NCI-H1436 (cell line): ENCODE data around the gene NMNAT2.
"Not testable (repeated sequence)": the region's sequence is repeated elsewhere in the genome, so short reads cannot be mapped to it uniquely, and the experiment has no call there.

Experiments used
- DNase-seq: peaks from one replicate; lab custom pipeline; 2025; lab: John Stamatoyannopoulos, UW

NMNAT2 gene

DNA sequence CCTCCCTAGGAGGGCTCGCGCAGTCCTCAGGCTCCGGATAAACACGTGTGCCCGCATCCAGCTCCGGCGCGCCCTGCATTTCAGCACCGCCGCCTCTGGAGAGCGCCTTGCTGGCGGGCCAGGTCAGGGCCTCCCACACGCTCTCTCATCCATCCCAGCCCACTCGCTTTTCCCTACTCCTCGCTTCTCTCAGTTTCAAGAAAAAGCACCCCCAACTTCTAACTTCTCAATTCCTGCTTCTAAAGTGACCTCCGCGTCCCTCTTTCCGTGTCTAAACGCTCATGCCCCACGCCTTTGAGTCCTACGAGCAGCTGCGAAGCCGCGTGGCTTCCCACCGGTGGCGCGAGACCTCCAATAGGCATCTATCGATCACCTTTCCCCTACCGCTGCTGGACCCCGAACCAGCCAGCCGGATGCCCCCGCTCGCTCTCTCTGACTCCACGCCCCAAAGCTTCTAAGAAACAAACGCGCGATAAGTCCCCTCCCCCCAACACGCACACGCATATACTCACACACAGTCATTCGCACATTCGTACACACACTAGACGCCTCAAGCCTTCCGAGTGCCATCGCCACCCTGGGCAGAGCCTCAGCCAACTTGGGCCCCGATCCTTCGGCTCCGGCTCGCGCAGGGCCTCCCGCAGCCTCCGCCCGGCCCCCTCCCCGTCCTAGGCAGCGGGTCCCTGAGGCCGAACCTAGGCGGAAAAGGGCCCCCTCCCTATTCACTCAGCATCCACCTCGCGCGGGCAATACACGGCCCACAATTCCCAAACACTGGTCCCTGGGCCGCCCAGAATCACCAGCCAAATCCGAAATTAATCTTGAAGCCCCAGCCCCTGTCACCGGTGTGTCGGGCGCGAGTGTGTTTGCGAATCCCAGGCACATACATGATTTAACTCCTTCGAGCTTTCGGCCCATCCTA lies 1.1 kb downstream of the NMNAT2 start:
- no peak for DNase-seq

DNA sequence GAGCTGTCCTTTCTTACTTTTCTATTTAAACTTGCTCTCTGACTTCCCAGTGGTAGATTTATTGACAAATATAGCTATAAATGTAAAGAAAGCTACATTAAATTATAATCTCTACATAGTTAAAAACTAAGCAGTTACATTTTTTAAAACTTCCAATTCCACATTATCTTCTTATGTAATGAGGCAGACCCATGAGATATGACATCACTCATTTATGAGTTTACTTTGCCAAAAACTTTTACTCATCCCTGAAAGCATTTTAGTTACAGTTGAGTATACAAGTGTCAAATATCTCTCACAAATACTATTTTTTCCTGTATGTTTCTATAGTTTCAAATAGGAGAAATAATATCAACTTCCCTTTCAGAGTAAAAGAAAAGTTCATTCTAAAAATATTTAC lies 3.8 kb downstream of the NMNAT2 start:
- no peak for DNase-seq

DNA sequence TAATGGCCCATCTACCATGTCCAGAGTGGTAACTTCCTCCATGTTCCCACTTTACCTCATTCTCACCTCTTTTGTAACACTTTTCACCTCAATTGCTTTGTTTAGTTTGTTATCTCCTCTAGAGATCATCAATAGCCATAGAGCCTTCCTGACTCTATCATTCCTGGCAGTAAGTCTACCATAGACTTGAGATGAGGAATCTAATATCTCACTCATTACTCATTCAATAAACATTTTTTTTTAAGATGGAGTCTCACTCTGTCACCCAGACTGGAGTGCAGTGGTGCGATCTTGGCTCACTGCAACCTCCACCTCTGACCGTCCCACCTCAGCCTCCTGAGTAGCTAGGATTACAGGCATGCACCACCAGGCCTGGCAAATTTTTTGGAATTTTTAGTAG lies 7.1 kb downstream of the NMNAT2 start:
- no peak for DNase-seq

DNA sequence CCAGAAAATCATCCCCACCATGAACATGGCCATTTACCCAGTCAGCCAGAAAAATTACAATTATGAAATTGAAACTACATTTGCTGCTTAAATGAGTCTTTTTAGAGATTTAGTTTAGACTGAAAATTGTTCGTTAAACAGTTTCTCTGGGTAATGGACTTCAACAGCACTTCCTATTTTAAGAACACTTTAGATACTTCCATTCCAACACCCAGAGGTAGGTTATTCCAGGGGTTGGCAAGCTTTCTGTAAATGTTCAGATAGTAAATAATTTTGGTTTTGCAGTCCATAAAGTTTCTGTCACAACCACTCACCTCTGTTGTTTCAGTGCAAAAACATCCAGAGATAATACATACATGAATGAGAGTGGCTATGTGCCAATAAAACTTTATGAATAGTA lies 10.2 kb downstream of the NMNAT2 start:
- DNase-seq = no peak

DNA sequence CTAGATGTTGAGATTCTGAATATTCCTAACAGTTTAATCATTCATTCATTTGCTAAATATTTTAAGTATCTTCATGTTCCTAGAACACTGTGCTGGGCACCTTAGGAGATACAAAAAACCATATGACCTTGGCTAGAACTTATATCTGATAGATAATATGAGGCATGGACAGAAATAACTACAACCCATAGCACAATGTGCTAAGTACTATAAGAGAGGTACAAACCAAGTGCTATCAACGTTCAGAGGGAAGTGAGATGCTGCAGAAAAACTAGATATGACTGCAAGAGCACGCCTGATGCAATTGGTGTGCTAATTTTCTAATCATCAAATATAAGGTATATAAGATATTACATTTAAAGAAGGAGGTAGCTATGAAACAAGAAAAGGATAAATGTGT lies 10.7 kb downstream of the NMNAT2 start:
- no peak for DNase-seq

DNA sequence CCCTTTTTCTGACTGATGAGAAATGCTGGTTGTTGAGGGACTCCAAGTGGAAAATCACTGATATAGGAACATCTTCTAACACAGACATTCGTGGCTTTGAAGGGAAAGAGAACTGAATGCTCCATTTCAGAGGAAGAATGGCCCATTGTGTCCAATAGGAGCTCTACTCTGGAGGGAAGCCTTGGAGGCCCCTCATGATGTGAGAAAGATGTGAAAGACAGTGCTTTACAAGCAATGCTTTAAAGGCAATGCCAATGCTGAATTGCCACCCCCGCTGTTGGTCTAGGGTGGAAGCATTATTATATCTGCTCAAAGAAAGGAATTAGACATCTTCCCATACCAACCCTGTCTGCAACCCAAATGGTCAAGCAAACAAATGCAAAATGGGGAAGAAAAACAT lies 13.7 kb downstream of the NMNAT2 start:
- no peak for DNase-seq

DNA sequence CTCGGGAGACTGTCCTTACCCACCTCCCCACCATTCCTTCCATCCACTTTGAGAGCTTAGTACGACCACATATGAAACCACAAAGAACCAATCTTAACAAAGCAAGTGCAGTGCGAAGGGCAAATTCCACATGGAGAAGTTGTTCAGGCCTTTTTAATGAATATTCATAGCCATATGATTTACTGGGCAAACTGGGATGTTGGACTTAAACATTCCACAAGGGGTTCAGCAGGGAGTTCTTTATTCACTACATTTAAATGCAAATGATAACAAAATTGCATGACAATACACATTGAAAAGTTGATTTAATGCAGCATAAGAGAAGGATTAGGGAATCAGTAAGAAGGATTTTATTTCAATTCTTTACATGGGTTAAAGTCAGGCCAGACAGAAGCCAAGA lies 14.7 kb downstream of the NMNAT2 start:
- no peak for DNase-seq

DNA sequence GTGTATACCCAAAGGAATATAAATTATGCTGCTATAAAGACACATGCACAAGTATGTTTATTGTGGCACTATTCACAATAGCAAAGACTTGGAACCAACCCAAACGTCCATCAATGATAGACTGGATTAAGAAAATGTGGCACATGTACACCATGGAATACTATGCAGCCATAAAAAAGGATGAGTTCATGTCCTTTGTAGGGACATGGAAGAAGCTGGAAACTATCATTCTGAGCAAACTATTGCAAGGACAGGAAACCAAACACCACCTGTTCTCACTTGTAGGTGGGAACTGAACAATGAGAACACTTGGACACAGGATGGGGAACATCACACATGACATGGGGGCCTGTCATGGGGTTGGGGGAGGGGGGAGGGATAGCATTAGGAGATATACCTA lies 16.6 kb downstream of the NMNAT2 start:
- DNase-seq = not testable (repeated sequence)

DNA sequence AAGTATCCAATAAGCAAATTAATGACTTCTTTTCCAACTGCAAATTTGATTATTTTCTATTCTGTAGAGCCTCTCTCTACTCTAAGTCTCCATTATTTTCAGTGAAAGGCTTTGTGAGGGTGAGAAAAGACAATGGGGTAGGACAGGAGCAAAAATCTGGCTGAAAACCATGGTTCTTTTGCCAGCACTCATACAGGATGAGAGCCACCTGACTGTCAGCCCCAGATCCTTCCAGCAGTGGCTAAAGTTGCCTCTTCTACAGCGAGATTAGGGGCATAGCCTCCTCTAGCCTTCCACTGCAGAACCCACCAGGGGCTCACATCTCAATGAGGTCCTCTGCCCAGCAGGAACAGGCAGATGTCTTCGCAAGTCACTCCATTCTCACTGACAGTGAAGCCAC lies 23.7 kb downstream of the NMNAT2 start:
- no peak for DNase-seq

DNA sequence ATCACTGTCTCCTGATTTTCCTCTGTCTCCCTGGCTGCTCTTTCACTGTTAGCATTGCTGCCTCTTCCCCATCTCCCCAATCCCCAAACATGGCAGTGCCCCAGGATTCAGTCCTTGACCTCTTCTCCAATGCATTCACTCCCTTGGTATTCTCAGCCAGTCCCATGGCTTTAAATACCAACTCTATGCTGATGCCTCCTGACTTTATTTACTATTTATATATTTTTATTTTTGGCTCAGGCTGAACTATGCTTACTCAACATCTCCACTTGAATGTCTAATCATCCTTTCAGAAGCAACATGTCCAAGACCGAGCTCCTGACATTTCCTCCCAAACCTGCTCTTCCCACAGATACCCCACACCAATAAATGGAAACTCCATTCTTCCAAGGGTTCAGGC lies 26.3 kb downstream of the NMNAT2 start:
- DNase-seq = no peak

DNA sequence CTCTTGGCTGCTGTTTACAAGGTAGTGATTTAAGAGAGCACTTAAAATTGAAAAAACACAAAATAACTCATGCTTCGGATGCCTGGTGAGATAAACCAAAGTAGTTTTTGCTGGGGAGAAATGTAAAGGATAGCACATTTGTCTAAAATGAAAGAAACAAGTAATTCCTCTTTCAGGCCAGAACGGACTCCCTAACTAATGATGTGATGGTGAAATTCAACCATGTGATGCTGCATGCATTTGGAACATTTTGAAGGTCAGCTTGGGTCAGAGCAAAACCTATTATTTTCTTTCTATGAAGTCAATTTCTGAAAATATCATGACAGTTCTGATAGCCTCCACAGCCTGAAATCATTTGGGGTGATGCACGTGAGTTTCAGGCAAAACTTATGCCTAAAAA lies 27.6 kb downstream of the NMNAT2 start:
- no peak for DNase-seq

DNA sequence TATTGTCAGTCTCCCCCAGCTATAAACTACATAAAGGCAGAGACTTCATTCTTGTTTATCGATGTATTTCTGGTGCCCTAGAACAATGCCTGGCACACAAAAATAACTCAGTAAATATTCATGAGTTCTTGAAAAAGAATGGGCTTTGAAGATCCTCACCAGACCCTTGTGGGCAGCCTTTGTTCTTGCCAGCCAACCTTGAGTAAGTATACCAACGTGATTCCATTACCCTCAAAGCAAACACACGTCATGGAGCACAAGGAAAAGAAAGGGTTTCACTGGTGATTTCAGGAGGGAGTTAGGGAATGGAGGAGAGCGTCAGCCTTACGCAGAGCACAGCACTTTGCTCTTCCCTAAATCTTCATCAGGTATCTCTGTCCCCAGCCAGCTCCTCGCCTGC lies 29.4 kb downstream of the NMNAT2 start:
- no peak for DNase-seq

DNA sequence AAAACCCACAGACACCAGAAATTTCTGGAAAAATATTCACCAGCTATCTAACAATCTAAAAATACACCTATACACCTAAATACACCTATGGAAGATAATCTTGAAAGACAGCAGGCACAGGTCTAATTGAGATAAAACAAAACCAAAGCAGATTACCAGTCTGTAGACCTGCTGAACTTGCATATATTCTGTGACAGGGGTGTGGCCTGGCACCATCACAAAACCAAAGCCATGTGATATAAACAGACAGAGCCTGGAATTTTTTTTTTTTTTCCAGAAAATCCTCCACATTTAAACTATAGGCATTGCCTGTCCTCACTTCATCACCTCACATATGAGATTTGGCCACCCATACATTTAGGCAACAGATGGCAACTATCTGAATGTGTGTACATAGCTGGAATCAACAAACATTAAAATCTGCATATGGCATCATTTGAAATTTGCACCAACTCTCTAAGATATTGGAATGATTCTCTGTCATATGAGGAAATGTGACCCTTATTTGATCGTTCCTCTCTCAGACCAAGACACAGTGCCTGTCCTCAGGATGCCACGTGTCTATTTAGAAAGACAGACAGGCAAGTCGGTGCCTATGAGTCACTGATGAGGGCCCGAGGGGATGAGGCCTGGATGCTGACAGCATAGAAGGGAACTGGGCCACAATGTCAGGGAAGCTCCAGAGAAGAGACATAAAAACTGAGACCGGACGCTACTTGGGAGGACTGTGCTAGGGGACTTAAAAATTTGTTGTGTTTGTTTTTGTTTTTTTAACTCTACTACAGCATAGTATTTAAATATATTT lies 32.6 kb downstream of the NMNAT2 start:
- DNase-seq = no peak

DNA sequence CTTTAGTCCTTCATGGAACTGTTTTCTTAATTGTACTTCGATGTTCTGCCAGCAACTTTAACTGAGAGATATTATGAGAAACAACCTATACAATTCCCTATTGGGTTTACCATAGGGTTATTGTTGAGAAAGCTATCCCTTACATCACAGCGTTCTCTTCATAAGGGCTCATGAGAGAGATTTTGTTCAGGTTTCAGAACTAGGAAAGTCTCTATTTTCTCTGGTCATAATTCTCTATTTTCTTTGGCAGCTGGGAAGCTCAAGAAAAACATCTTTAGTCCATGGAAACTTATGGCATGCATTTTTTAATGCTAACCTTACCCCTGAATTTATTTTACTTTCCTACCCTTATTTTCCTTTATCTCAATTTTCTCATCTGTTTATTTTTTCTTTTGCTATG lies 38.2 kb downstream of the NMNAT2 start:
- no peak for DNase-seq

DNA sequence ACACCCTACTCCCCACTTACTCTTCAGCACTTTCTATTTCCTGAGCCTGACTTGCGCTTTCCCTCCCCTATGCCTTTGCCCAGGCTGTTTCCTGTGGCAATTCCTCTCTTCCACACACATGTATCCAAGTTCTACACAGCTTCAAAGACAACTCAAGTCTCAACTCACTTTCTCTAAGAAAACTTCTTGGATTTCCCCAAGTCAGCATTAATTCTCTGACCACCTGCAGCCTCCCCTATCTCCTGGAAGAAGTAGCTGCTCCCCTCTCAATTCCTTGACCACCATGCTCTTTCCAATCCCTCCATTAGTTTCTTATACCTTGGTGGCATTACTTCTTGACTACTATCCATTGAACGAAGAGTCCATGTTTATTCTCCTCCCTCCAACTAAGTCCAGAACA lies 42.8 kb downstream of the NMNAT2 start:
- no peak for DNase-seq

DNA sequence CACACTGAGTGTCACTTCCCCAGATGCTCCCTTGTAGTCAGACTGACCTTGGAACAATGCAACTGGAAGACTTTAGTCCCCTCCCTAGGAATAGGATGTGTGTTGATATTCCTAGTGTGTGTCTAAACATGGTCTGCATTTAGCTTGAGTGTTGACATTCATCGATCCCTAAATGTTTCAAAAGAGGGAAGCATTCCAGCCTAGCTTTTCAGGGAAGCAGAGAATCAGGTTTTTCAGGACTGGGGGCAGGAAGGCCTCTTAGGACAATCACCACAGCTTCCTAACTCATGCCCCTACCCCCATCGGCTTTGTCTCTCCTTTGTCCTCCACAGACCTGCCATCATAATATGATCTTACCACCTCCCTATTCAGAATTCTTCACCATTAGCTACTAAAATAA lies 43.4 kb downstream of the NMNAT2 start:
- DNase-seq = no peak

DNA sequence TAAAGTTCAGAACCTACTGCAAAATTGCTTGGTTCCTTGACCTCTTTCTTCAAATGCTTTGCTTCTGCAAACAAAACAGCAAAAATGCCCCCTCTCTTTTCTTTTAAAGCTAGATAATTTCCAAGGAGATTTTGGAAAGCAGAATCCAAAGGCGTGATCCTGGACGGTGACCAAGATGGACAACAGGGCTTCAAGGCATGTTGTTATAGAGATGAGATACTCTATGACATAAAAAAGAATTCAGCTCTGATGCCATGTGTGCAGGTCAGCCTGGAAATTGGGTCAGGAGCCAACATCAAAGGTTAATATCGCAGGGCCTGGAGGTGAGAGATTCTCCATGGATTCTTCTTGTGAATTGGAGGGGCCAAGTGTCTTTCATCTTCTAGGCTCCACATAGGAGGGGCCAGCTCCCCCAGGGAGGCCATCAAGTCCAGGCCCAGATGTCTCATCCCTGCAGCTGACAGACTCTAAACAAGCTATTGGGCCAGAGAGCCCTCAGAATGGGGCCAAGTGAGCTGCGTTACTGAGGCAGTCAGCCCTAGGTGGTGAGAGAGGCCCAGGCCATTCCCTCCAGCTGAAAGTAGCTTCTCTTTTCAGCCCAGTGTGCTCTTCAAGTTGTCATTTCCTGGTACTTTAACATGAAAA lies 45.5 kb downstream of the NMNAT2 start:
- no peak for DNase-seq

DNA sequence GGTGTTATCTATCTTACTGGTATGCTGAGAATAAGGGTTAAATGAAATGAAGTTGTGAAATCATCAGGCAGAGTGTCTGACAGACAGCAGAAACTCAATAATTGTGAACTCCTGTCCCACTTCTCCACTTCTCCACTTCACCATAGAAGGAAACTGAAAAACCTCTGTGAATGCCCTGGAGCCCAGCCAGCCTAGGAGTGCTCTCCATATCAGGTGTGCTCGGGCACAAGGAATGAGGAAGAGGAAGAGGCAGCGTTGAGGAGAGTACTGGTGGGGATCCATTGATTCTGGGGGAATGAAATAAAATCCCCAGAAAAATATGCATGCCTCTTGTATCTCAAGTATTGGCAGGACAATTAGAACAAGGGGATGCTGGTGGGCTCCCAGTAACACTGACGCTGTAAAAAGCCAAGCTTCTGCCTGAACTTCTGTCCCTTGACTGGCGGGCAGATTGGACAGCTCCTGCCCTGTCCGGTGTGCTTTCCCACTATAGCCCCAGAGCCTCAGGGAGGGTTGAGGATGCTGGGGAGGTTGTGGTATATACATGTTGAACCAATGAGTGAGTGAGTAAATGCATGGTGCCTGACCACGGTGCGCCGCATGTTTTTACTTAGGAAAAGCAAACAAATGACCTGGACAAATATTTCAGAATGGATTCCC lies 47.7 kb downstream of the NMNAT2 start:
- no peak for DNase-seq

DNA sequence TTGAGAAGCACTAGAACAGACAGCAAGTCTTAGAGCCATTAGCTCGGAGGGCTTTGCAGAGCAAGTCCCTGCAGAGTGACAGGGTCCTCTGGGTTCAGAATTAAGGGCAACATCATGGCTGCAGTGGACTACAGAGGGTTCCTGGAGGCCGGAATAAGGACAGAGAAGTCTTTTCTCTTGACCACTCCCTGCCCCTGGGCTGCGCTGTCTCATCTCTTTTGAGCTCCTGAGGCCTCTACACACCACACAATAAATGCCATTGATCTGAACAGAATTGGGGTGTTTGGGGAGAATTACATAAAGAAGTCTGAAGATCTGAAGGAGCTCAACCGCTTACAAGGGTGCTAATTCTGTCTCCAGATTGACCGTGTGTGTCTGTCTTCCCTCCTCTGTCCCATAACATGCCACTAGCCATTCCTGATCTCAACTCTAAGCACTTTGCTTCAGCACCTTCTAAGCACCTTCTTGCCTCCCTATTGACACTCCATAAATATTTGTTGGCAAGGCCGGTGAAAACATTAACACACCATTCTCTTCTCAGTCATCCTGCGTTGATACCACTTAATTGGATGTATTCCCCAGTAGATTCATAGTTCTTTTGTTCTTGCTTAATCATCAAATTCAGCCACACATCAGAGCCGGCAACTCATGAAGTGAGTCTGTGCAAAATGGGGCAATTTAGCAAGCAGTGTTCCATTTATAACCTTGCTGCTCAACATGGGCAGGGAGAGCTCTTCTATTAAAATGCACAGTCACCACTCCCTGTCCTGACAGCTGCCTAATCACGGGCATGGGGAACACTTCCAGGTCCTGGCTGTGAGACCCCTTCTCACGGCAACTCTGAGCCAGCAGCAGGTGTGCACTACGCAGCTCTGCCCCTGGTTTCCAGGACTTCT lies 49.7 kb downstream of the NMNAT2 start:
- DNase-seq = no peak

DNA sequence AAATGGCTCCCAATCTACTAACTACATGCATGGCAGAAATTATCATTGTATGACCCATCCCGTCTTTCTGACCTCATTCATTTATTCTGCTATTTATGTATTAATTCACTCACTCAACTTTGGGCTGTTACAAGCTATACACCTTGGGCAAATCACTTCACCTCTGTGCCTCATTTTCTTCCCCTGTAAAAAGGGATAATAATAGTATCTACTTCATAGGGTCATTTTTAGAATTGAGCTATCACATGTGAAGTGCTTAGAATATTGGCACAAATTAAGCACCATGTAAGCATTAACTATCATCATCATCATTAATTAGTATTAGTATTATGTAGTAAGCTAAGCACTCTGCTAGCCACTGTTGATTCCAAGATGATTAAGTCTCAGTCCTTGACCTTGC lies 52.1 kb downstream of the NMNAT2 start:
- DNase-seq = no peak

DNA sequence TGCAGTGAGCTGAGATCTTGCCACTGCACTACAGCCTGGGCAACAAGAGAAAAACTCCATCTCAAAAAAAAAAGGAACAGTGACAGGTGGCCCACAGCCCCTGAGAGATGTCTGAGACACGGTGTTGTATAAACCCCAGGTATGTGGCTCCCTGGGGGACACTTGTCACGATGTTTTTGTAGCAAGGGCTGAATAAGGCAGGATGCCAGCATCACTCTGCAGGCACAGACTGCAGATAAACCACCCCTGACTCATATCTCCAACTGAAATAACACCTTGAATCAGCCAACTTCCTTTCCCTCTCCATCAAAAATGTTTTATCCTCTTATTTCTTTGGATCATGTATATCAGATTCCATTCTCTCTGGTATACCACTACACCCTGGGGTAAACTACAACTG lies 52.5 kb downstream of the NMNAT2 start:
- no peak for DNase-seq
